Thyroid gland (tissue), 4 donors: Measurements from ENCODE around the gene FANCF. TPM values are rescaled to one million over a fixed set of nuclear protein-coding genes. Genes with fewer than 3 reads are reported as not detected.

Experiments used
- DNase-seq, 2 donors: peaks; one replicate each; pipeline ENCODE4 v3.0.0-alpha.2; 2019
- H3K27ac ChIP-seq, 3 donors: fragments of 200-600 bp; sonication (generic); 1 replicate in 2 of 3; 2 replicates in 1 of 3; pipeline ENCODE4 v1.5.1; 2016 to 2019; ENCODE audit warnings: mild to moderate bottlenecking in 1 of 3, moderate library complexity in 1 of 3
- H3K27me3 ChIP-seq: fragments of 200-600 bp; sonication (generic); one replicate; pipeline ENCODE4 v1.5.1; 2019
- H3K36me3 ChIP-seq, 2 donors: fragments of 200-600 bp; sonication (generic); one replicate each; pipeline ENCODE4 v1.5.1; 2016 to 2019
- H3K4me1 ChIP-seq, 2 donors: fragments of 200-600 bp; sonication (generic); one replicate each; pipeline ENCODE4 v1.5.1; 2017 to 2019
- H3K4me3 ChIP-seq, 3 donors: fragments of 200-600 bp; sonication (generic); replicated peaks in 1 of 3; 1 replicate in 2 of 3; 2 replicates in 1 of 3; pipeline ENCODE4 v1.5.1; 2016; ENCODE audit warnings: mild to moderate bottlenecking in 1 of 3
- H3K9me3 ChIP-seq: fragments of 200-600 bp; sonication (generic); one replicate; pipeline ENCODE4 v1.5.1; 2017
- CTCF ChIP-seq, 6 experiments: fragments of 200-600 bp in 3 of 6; fragments of 450-650 bp in 3 of 6; sonication (generic) in 3 of 6; IDR thresholded peaks; one replicate each; pipeline ENCODE4 v1.5.1; 2016 to 2019; ENCODE audit warnings: antibody characterized with exemption in 6 of 6, mild to moderate bottlenecking in 2 of 6, inconsistent platforms in 1 of 6, moderate library complexity in 1 of 6
- POLR2A ChIP-seq, 2 donors: fragments of 450-650 bp; IDR thresholded peaks; one replicate each; pipeline ENCODE4 v1.6.1; 2017; ENCODE audit warnings: antibody characterized with exemption in 2 of 2, mild to moderate bottlenecking in 2 of 2, moderate library complexity in 1 of 2
- WGBS, 2 donors: methylation state at CpG; one replicate each; pipeline ENCODE4 v1.1.5; 2017; 5-methylcytosine and 5-hydroxymethylcytosine counted together
- intact Hi-C: fragments of 100-400 bp; cut with DNase I; formaldehyde crosslinking; loops from one replicate; pipeline ENCODE4 v1.15.1; 2023
- total RNA-seq, 4 donors: library from RNA; depleted of rRNA; stranded (reverse); fragments of >200 nt; gene quantifications; one replicate each; pipeline ENCODE4 v1.2.3, GENCODE V29; 2016

The FANCF gene
- total RNA-seq, result 10 to 100 TPM in 3 of 4 donors, 1 to 10 TPM in 1; 8.6 to 15.2 (median 13.4) TPM

GRCh38 chr11:22625448-22626287, at the start of gene FANCF:
Gene FANCF (minus strand): TSS chr11:22625823. CDS start chr11:22625810, 13 bp downstream.
- DNase-seq, result peak; percentile 93 to 94
- H3K27me3 ChIP-seq, result no peaks in the 10 kb centered on the region
- H3K9me3 ChIP-seq, result no peaks in the 10 kb centered on the region
- H3K4me1 ChIP-seq, result peaks cover 10 to 15% of the 10 kb centered on the region in 2 donors
- peak within 1 kb of the TSS; percentile 83 to 88 (median 85) for H3K27ac ChIP-seq
- H3K36me3 ChIP-seq, result no peaks in the 10 kb centered on the region
- TF ChIP-seq POLR2A (IDR thresholded peaks at IDR 0.05) (peak in 1 of 2 donors; percentile 60), CTCF (IDR thresholded peaks at IDR 0.05) (peak in 2 of 6 experiments; percentile 3 to 6)
- intact Hi-C loops, result loop anchor here (10.0 kb wide), 1 partner anchor 199 kb away; the partner anchor contains the start of gene SVIP
- 1 to 2% methylated on average over 28 to 31 of the region's 55 CpGs for WGBS, 2 donors
- H3K4me3 ChIP-seq, result peak within 1 kb of the TSS; percentile 57 to 66 (median 63)

- Histone ChIP-seq H3K9me3 (no peaks in the 10 kb centered on the region), H3K36me3 (no peaks in the 10 kb centered on the region), H3K4me3 (no peak overlapping the region), H3K4me1 (no peaks in the 10 kb centered on the region), H3K27ac (no peak overlapping the region), H3K27me3 (no peaks in the 10 kb centered on the region)
- intact Hi-C loops, result no loop called here
- no peak for DNase-seq
- TF ChIP-seq CTCF (IDR thresholded peaks at IDR 0.05), result no peak
- no peak for TF ChIP-seq POLR2A (IDR thresholded peaks at IDR 0.05)
- 87 to 90% methylated on average over 4 of the region's 4 CpGs for WGBS, 2 donors
Measured at GRCh38 chr11:22674470-22675439, 49.1 kb upstream of the FANCF start.

- H3K9me3 ChIP-seq, result no peaks in the 10 kb centered on the region
- H3K4me1 ChIP-seq, result peaks cover 0 to 4% of the 10 kb centered on the region in 2 donors
- H3K36me3 ChIP-seq, result no peaks in the 10 kb centered on the region
- no peak for DNase-seq
- intact Hi-C loops, result no loop called here
- H3K27me3 ChIP-seq, result no peaks in the 10 kb centered on the region
- TF ChIP-seq CTCF (IDR thresholded peaks at IDR 0.05), result no peak
- TF ChIP-seq POLR2A (IDR thresholded peaks at IDR 0.05), result no peak
- 62 to 68% methylated on average over 2 of the region's 2 CpGs for WGBS, 2 donors
- no peak overlapping the region for H3K27ac ChIP-seq
- no peak overlapping the region for H3K4me3 ChIP-seq
Measured at GRCh38 chr11:22671751-22672150, 46.1 kb upstream of the FANCF start.

GRCh38 chr11:22670830-22671229, 45.2 kb upstream of the FANCF start:
- no peaks in the 10 kb centered on the region for H3K27me3 ChIP-seq
- WGBS, 2 donors, result 74 to 80% methylated on average over 1 of the region's 1 CpG
- TF ChIP-seq POLR2A (IDR thresholded peaks at IDR 0.05) (no peak), CTCF (IDR thresholded peaks at IDR 0.05) (no peak)
- no peaks in the 10 kb centered on the region for H3K9me3 ChIP-seq
- H3K27ac ChIP-seq, result no peak overlapping the region
- intact Hi-C loops, result no loop called here
- H3K4me1 ChIP-seq, result peaks cover 0 to 13% of the 10 kb centered on the region in 2 donors
- H3K4me3 ChIP-seq, result no peak overlapping the region
- no peak for DNase-seq
- H3K36me3 ChIP-seq, result no peaks in the 10 kb centered on the region
